Left kidney (tissue), 8 donors: ENCODE results near the gene SFTPA2. TPM values are rescaled to one million over a fixed set of nuclear protein-coding genes. Genes with fewer than 3 reads are reported as not detected.
A peak's percentile ranks its signal among the peaks of the same experiment; 100 is the strongest.
"Not testable (repeated sequence)": the region's sequence is repeated elsewhere in the genome, so short reads cannot be mapped to it uniquely, and the experiment has no call there.

ENCODE experiments used
- DNase-seq: peaks from one replicate; pipeline ENCODE4 v3.0.0-alpha.2; 2013
- long read RNA-seq, 8 donors: transcript quantifications; one replicate each; lab custom pipeline, GENCODE V29; 2026
- polyA plus RNA-seq: library from polyadenylated mRNA; unstranded; fragments of 120-200 nt; gene quantifications from one replicate; pipeline ENCODE4 v1.2.1, GENCODE V29; 2013; ENCODE audit not compliant: insufficient read length

The SFTPA2 gene
- polyA plus RNA-seq = 0.25 TPM
- long read RNA-seq, donor 1 = 0 reads
- long read RNA-seq, donor 2 = 0 reads
- long read RNA-seq, donor 3 = 0 reads
- long read RNA-seq, donor 4 = 0 reads
- long read RNA-seq, donor 5 = 0 reads
- long read RNA-seq, donor 6 = 0 reads
- long read RNA-seq, donor 7 = 0 reads
- long read RNA-seq, donor 8 = 0 reads

- DNase-seq = no peak
Observed at GRCh38 chr10:79560160-79560709, at the start of gene SFTPA2. SFTPA2 (minus strand) TSS chr10:79560407; CDS start chr10:79559483, 924 bp downstream.

- no peak for DNase-seq
Observed at GRCh38 chr10:79608505-79609375, 48.5 kb upstream of the SFTPA2 start.

GRCh38 chr10:79605308-79605707 is 45.1 kb upstream of the SFTPA2 start:
- no peak for DNase-seq

GRCh38 chr10:79604294-79604693 is 44.1 kb upstream of the SFTPA2 start:
- no peak for DNase-seq

- no peak for DNase-seq
Observed at GRCh38 chr10:79602953-79603352, 42.7 kb upstream of the SFTPA2 start.

- DNase-seq = no peak
Observed at GRCh38 chr10:79601939-79602338, 41.7 kb upstream of the SFTPA2 start.

- not testable (repeated sequence) for DNase-seq
Observed at GRCh38 chr10:79599644-79600043, 39.4 kb upstream of the SFTPA2 start.

- DNase-seq = no peak
Observed at GRCh38 chr10:79595510-79595909, 35.3 kb upstream of the SFTPA2 start.

GRCh38 chr10:79594565-79594964 is 34.4 kb upstream of the SFTPA2 start:
- DNase-seq = not testable (repeated sequence)

GRCh38 chr10:79593377-79593776 is 33.2 kb upstream of the SFTPA2 start:
- no peak for DNase-seq

- no peak for DNase-seq
Observed at GRCh38 chr10:79588800-79589199, 28.6 kb upstream of the SFTPA2 start.

- no peak for DNase-seq
Observed at GRCh38 chr10:79586933-79587332, 26.7 kb upstream of the SFTPA2 start.

- no peak for DNase-seq
Observed at GRCh38 chr10:79585870-79586527, 25.8 kb upstream of the SFTPA2 start.

GRCh38 chr10:79583488-79584024 is 23.3 kb upstream of the SFTPA2 start:
- DNase-seq = no peak

- not testable (repeated sequence) for DNase-seq
Observed at GRCh38 chr10:79582954-79583353, 22.7 kb upstream of the SFTPA2 start.

- DNase-seq = no peak
Observed at GRCh38 chr10:79582096-79582495, 21.9 kb upstream of the SFTPA2 start.

- DNase-seq = no peak
Observed at GRCh38 chr10:79581044-79581443, 20.8 kb upstream of the SFTPA2 start.

GRCh38 chr10:79579361-79579760 is 19.2 kb upstream of the SFTPA2 start:
- no peak for DNase-seq

GRCh38 chr10:79570624-79571023 is 10.4 kb upstream of the SFTPA2 start:
- not testable (repeated sequence) for DNase-seq

GRCh38 chr10:79563426-79563825 is 3.2 kb upstream of the SFTPA2 start:
- no peak for DNase-seq

GRCh38 chr10:79562135-79562756 is 2.0 kb upstream of the SFTPA2 start:
- DNase-seq = peak; percentile 53

- DNase-seq = no peak
Observed at GRCh38 chr10:79561257-79561656, 1.1 kb upstream of the SFTPA2 start.
